GM21737 (cell line): Measurements from ENCODE around the gene PIP5KL1.

Experiments
- ATAC-seq: cut with Tn5 transposase; IDR thresholded peaks from one replicate; pipeline ENCODE4 v1.9.1; 2021; ENCODE audit warnings: mild to moderate bottlenecking, moderate library complexity; ENCODE audit not compliant: unreplicated experiment

The PIP5KL1 gene

GRCh38 chr9:127875306-127875966 lies 55.1 kb downstream of the PIP5KL1 start:
- ATAC-seq = no peak

GRCh38 chr9:127874301-127875221 lies 56.0 kb downstream of the PIP5KL1 start:
- ATAC-seq = no peak

DNA sequence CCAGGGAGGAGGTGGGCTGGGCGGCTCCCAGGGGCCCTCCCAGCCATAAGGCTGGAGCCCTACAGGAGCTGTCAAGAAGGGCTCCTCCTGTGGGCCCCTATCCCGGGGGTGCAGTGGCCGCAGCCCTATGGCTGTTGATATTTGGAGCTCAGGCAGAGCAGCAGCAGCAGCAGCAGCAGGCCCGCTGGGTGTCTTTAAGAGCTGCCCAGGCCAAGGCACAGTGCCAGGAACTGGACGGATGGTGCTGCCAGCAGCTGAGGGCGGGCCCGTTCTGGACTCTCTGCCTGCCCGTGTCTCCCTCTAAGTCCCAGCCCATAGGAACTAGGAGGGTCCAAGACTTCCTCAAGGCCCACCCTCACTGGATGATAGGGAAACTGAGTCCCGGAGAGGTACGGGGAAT lies 56.7 kb downstream of the PIP5KL1 start:
- no peak for ATAC-seq

GRCh38 chr9:127873223-127873691 lies 57.3 kb downstream of the PIP5KL1 start:
- ATAC-seq = no peak

DNA sequence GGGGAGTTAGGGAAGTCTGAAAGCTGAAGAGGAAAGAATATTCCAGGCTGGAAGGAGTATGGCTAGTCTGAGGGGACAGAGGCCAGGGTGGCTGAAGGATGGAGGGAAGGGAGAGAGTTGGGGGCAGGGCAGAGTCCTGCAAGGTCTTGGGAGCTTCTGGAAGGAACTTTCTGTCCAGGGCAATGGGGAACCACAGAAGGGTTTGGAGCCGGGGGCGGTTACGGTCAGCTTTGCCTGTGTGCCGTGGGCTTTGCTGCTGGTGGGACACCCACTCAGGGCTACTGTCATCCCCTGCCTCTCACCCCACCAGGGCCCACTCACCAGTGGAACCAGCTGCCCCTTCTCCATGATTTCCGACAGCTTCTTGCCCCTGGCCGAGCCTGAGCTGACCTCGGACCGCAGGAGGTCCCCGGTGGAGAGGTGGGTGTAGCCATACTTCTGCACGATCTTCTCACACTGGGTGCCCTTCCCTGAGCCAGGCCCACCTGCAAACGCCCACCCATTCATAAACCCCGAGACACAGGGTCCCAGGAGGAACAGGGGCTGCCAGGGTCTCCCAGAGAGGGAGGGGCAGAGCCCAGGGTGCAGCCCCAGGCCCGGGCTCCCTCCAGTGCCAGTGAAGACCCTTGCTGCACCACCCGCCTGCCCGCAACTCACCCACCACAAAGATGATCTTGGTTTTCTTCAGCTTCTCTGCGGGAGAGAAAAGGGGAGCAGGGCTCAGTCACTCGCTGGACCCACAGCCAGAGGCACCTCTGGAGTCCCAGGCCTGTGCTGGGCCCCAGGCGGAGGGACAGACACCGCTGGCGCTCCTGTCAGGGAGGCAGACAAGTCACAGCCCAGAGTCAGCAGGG lies 58.0 kb downstream of the PIP5KL1 start:
- no peak for ATAC-seq

DNA sequence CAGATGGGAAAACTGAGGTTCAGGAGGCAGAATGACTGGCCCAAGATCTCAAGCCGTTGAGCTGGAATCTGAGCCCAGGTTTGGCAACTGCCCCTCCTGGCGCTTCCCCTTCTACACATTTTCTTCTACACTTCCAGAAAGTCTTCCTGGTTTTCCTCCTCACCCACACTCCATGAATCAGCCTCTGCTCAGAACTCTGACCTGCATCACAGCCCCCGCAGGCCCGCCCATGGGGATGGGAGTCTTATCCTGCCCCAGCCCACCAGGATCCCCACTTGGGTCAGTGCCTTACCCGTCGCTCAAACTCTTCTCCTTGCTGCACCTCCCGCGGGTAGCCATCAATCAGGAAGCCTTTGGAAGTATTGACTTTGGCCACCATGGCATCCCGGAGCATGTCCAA lies 59.0 kb downstream of the PIP5KL1 start:
- no peak for ATAC-seq

DNA sequence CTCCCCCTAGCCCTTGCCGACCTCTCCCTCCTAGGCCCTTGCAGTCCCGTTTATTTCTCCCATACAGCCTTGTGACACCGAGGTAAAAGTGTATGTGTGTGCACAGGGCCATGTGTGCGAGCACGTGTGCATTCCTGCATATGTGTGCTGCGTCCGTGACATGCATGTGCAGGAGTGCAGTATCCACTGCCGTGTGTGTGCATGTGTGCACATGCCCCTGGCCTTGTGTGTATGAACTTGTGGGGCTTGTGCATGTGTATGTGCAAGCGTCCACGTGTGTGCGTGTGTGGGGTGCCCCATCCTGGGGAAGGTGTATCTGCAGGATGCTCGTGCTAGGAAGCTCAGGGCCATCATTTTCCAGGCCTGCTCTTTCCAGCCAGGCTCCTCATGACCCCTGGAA lies 59.7 kb downstream of the PIP5KL1 start:
- ATAC-seq = no peak
